Erythroblast (primary cell): ENCODE results near the gene RP2.

Source experiments
- GATA1 ChIP-seq: IDR thresholded peaks from 2 replicates; pipeline ENCODE4 v1.6.1; 2011; ENCODE audit warnings: low read depth, mild to moderate bottlenecking, control low read depth, low read length, moderate library complexity
- POLR2A ChIP-seq: IDR thresholded peaks from 2 replicates; pipeline ENCODE4 v1.6.1; 2011; ENCODE audit warnings: mild to moderate bottlenecking, low read length

GRCh38 chrX:46884799-46885198 lies 48.0 kb downstream of the RP2 start:
- no peak for TF ChIP-seq POLR2A
- TF ChIP-seq GATA1 = no peak
